ENCODE measurements around the gene SLC41A3. TPM values are rescaled to one million over a fixed set of nuclear protein-coding genes. Genes with fewer than 3 reads are reported as not detected.

Gene SLC41A3
- total and polyA plus RNA-seq, 2 of the 4 experiments (the other 2 are of a cell fraction), result 30.5 to 43.5 TPM

DNA sequence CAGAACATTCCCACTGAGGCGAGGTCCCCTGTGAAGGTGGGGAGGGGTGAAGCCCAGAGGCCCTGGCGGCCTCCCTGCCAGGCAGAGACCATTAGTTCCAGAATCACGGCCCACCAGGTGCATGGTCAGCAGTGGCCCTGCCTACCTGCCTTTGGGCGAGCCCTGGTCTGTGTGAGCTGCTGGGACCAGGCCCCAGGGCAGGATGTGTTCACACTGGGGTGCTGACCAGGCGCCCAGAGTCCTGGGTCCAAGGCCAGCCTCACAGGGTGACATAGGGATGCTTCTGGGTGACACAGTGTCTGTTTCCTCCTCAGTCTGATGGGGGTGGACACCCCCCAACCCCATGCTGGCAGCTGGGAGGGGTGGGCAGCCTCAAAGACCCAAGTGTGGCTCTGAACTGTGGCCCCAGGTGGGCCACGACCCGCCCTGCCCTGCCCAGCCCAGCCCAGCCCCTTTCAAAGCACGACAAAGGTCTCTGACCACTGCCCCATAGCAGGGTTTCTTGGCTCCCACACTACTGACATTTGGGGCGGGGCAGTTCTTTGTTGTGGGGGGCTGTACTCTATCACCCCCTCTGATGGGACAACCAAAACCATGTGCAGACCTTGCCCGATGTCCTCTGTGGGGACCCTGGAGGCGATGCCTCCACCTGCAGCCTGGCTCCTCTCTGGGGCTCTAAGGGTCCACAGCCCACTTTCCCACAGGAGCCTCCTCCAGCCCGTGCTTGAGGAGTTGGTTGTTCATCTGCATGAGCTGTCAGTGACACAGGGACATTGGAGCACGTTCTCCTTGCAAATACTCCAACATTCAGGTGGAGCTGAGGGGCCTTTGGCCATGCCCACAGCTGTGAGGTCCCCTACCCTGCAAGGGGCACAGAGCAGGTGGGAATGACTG is 44.8 kb upstream of the SLC41A3 start (continued):
- no peak for TF ChIP-seq MXI1 (IDR thresholded peaks at IDR 0.05; ENCODE audit: borderline replicate concordance, low read depth, low read length)

DNA sequence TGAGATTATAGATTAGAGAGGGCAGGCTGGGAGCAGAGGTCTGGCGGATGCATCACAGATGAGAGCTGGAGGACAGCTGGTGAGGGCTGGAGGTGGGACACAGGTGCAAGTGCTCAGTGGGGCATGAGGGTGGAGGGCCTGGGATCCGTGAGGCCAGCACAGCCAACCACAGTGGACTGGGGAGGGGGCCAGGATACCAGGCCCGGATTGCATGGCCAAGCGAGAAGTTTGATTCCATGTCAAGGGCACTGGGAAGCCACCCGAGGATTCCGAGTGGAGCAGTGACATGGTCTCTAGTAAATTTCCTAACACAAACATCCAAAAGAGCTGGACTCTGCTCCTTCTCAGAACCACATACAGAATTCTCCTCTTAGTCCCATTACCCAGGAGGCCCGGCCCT is 44.0 kb upstream of the SLC41A3 start:
- in situ Hi-C loops (cut with MboI; ENCODE audit: low sequenced_read_pairs), result no loop called here
- H2BK15ac ChIP-seq (ENCODE audit: low read depth, low read length), result no peak overlapping the region

More for the DNA sequence above, 44.0 kb upstream of the SLC41A3 start:
- H2AK9ac ChIP-seq (replicated peaks; ENCODE audit: low read depth, low read length, poor library complexity), result no peak overlapping the region
- WGBS, 2 experiments (ENCODE audit: extremely low coverage in 2 of 2, insufficient read length in 1 of 2), result 67% methylated on average over 4 of the region's 7 CpGs; no CpG with 5 or more reads in 1 of the 2 experiments
- H3K27me3 ChIP-seq (ENCODE audit: control insufficient read depth, insufficient read depth, low read length), result peaks cover 45% of the 10 kb centered on the region
- TF ChIP-seq CHD1 (IDR thresholded peaks at IDR 0.05; ENCODE audit: low read depth, low read length) (no peak), MAFK (IDR thresholded peaks at IDR 0.05; ENCODE audit: low read depth, low read length) (no peak), RFX5 (IDR thresholded peaks at IDR 0.05; ENCODE audit: low read depth, low read length) (no peak)
- TF ChIP-seq, protein P1, sequence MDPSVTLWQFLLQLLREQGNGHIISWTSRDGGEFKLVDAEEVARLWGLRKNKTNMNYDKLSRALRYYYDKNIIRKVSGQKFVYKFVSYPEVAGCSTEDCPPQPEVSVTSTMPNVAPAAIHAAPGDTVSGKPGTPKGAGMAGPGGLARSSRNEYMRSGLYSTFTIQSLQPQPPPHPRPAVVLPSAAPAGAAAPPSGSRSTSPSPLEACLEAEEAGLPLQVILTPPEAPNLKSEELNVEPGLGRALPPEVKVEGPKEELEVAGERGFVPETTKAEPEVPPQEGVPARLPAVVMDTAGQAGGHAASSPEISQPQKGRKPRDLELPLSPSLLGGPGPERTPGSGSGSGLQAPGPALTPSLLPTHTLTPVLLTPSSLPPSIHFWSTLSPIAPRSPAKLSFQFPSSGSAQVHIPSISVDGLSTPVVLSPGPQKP (IDR thresholded peaks at IDR 0.05; ENCODE audit: borderline replicate concordance, low read depth, low read length), result no peak
- TF ChIP-seq, protein P2, sequence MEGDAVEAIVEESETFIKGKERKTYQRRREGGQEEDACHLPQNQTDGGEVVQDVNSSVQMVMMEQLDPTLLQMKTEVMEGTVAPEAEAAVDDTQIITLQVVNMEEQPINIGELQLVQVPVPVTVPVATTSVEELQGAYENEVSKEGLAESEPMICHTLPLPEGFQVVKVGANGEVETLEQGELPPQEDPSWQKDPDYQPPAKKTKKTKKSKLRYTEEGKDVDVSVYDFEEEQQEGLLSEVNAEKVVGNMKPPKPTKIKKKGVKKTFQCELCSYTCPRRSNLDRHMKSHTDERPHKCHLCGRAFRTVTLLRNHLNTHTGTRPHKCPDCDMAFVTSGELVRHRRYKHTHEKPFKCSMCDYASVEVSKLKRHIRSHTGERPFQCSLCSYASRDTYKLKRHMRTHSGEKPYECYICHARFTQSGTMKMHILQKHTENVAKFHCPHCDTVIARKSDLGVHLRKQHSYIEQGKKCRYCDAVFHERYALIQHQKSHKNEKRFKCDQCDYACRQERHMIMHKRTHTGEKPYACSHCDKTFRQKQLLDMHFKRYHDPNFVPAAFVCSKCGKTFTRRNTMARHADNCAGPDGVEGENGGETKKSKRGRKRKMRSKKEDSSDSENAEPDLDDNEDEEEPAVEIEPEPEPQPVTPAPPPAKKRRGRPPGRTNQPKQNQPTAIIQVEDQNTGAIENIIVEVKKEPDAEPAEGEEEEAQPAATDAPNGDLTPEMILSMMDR (conservative IDR thresholded peaks at IDR 0.05; ENCODE audit: low read depth, low read length), result no peak
- H2BK20ac ChIP-seq (ENCODE audit: low read depth, low read length), result no peak overlapping the region
- H2AK5ac ChIP-seq (ENCODE audit: low read depth, low read length), result no peak overlapping the region
- H3K18ac ChIP-seq (ENCODE audit: low read depth, low read length), result no peak overlapping the region
- no peak overlapping the region for H3K27ac ChIP-seq (ENCODE audit: insufficient read depth, low read length)
- no peak overlapping the region for H3K14ac ChIP-seq (replicated peaks; ENCODE audit: low read depth, low read length)
- H3K56ac ChIP-seq (ENCODE audit: extremely low read depth, insufficient read depth, low read length), result no peak overlapping the region
- H4K5ac ChIP-seq (ENCODE audit: low read depth, low read length), result no peak overlapping the region
- no peak overlapping the region for H2BK5ac ChIP-seq (ENCODE audit: low read depth, low read length, poor library complexity, severe bottlenecking)
- no peak overlapping the region for H3K4me3 ChIP-seq (ENCODE audit: insufficient read depth, low read depth, low read length)
- no peaks in the 10 kb centered on the region for H4K20me1 ChIP-seq (ENCODE audit: insufficient read depth, low read length)
- H3K23ac ChIP-seq (ENCODE audit: low read depth, low read length), result no peak overlapping the region
- H3K4me1 ChIP-seq (ENCODE audit: control insufficient read depth, insufficient read depth, low read length), result no peaks in the 10 kb centered on the region
- no peak overlapping the region for H3K9ac ChIP-seq (ENCODE audit: low read depth, low read length)
- H3K4me2 ChIP-seq (ENCODE audit: low read depth, low read length), result no peak overlapping the region
- H3K4ac ChIP-seq (ENCODE audit: low read depth, low read length), result no peak overlapping the region
- H3K9me1 ChIP-seq (ENCODE audit: insufficient read depth, low read length), result no peaks in the 10 kb centered on the region
- intact Hi-C loops (cut with micrococcal nuclease), result no loop called here
- POLR2A ChIA-PET (ENCODE audit: unreplicated experiment), result no interaction called here
- no TSS peak for BruUV-seq (replicated peaks)
- DNase-seq (no peak), ATAC-seq (ENCODE audit: low read depth) (no peak)
- no peak overlapping the region for H4K8ac ChIP-seq (ENCODE audit: low read depth in 2 of 2, low read length in 2 of 2)
- H3K36me3 ChIP-seq (ENCODE audit: control insufficient read depth, insufficient read depth, low read length), result no peaks in the 10 kb centered on the region
- CTCF ChIA-PET, result no interaction called here
- no peaks in the 10 kb centered on the region for H3K79me1 ChIP-seq (ENCODE audit: low read depth in 1 of 2, low read length in 2 of 2)
- H2AFZ ChIP-seq (replicated peaks; ENCODE audit: low read length, poor library complexity), result no peak overlapping the region
- no peaks in the 10 kb centered on the region for H3K9me3 ChIP-seq (ENCODE audit: control insufficient read depth, insufficient read depth, low read length)
- H4K91ac ChIP-seq (ENCODE audit: insufficient read depth, low read depth, low read length), result no peak overlapping the region
- dilution Hi-C loops (cut with HindIII; ENCODE audit: low sequenced_read_pairs, unreplicated experiment), result no loop called here
- H2BK120ac ChIP-seq (ENCODE audit: low read depth, low read length), result no peak overlapping the region

All from IMR-90 (cell line).